ENCODE results near the gene RGS13. TPM values are rescaled to one million over a fixed set of nuclear protein-coding genes. Genes with fewer than 3 reads are reported as not detected.
"Not testable (repeated sequence)": the region's sequence is repeated elsewhere in the genome, so short reads cannot be mapped to it uniquely, and the experiment has no call there.

Gene RGS13
- polyA plus RNA-seq, 3 donors, result not detected

- no peak for DNase-seq
Observed at GRCh38 chr1:192675716-192676115, 39.8 kb downstream of the RGS13 start.

GRCh38 chr1:192678099-192678498 is 42.2 kb downstream of the RGS13 start:
- no peak for DNase-seq

GRCh38 chr1:192682335-192682734 is 46.4 kb downstream of the RGS13 start:
- no peak for DNase-seq

GRCh38 chr1:192683081-192683480 is 47.1 kb downstream of the RGS13 start:
- DNase-seq, result not testable (repeated sequence)

DNA sequence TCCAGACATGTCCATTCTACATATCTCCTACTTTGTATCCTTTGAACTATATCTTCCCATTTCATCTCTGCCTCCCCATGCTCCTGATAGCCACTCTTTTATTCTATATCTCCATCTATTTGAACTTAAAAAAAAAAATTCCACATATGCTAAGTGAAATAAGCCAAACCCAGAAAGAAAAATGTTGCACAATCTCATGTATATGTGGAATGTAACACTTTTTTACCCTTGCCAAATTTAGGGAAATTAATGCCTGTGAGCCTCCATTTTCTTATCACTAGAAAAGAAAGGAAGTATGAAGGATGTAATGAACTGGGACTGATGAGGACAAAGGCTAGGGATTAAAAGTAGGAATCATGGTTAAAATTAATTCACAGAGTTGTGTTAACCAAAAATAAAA is 53.5 kb downstream of the RGS13 start:
- no peak for DNase-seq

DNA sequence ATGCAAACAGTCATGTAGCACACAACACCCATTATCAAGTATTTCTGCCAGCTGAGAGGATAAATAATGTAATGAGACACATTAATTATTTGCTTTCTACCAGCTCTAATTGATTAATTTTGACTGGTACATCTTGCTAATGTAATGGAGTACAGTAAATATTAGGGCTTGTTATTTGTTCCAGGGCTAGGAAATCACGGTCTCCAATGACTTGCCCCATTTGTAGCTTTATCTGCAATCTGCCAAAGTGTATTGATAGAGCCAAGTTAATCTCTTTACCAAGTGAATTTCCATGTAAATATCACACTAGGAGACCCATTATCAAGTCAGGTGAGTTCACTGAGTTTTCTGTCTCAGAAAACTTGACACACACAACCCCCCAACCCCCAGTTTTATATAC is 55.1 kb downstream of the RGS13 start:
- no peak for DNase-seq

GRCh38 chr1:192696082-192696481 is 60.1 kb downstream of the RGS13 start:
- no peak for DNase-seq

DNA sequence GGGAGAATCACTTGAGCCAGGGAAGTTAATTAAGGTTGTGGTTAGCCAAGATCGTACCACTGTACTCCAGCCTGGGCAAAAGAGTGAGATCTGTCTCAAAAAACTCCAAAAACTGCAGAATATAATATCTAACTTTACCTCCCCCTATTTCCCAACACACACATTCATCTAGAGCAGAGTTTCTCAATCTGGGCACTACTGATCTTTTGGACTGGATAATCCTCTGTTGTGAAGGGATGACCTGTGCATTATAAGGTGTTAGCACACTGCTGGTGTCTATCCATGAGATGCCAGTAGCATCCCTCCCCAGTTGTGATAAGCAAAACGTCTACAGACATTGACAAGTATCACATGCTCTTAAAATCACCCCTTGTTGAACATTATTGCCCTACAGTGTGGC is 61.8 kb downstream of the RGS13 start:
- no peak for DNase-seq

- DNase-seq, result no peak
Observed at GRCh38 chr1:192698731-192699130, 62.8 kb downstream of the RGS13 start.

GRCh38 chr1:192700834-192701271 is 64.9 kb downstream of the RGS13 start:
- peak; percentile 17 for DNase-seq

- DNase-seq, result no peak
Observed at GRCh38 chr1:192702212-192702902, 66.4 kb downstream of the RGS13 start.

- DNase-seq, result no peak
Observed at GRCh38 chr1:192703283-192704206, 67.6 kb downstream of the RGS13 start.

DNA sequence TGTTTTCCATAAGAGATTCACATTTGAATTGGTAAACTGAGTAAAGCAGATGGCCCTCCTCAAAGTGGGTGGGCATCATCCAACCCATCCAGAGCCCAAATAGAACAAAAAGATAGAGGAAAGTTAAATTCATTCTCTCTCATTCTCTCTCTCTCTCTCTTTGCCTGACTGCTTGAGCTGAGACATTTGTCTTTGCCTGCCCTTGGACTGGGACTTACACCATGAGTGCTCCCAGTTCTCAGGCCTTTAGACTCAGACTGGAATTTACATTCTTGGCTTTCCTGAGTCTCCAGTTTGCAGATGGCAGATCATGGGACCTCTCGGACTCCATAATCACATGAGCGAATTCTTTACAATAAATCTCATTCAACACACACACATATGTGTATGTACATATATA is 69.6 kb downstream of the RGS13 start:
- no peak for DNase-seq

GRCh38 chr1:192706936-192707335 is 71.0 kb downstream of the RGS13 start:
- DNase-seq, result no peak

DNA sequence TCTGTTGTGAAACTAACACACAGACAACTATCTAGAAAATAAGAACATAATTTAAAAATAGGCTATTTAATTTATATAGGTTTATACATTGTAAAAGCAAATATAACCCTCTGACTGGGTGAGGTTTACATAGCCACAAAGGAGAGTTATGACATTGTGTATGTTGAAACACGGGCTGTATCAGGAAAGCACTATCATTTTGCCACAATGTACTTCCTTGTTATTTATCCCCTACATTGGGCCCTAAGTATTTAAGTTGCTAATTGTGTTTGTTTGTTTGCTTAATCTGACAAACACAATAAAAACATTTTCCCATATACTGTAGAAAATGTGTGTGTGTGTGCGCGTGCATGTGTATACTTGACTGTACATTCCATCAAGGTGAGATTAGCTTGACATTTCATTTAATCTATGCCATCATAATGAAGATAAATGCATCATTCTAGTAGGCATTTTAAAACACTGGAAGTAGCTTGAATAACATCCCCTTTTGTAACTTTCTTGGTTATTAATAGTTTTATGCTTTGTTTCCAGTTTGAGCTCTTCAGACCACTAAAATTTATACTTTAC is 72.1 kb downstream of the RGS13 start:
- no peak for DNase-seq

DNA sequence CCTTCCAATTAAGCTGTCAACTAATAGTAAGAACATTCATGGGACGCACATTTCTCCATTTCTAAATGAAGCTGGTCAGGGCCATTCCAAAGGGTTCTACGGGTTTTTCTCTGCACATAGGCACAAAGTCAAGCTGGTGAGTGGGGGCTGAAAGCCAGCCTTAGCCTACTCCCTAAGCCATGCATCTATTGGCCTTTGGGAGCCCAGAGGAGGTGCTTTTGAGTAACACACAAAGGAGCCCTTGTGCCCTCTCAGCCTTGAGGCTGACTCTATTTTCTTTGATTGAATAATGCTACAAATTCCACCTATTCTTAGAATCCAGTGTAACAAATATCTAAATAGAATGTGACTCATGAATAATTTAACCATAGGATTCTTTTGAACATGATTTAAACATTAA is 73.6 kb downstream of the RGS13 start:
- DNase-seq, result no peak

Other genes with a start within 250 kb of the RGS13 start
- 1 to 10 TPM; 1.2 to 1.3 (median 1.3) TPM for gene RGS1, start 60.4 kb upstream of the RGS13 start, polyA plus RNA-seq (ENCODE audit: insufficient read length in 3 of 3)
- gene RGS2, start 172.9 kb downstream of the RGS13 start, polyA plus RNA-seq (ENCODE audit: insufficient read length in 3 of 3), result 10 to 100 TPM; 23.2 to 29.6 (median 27.9) TPM